ENCODE data around the gene OGFOD3. TPM values are rescaled to one million over a fixed set of nuclear protein-coding genes. Genes with fewer than 3 reads are reported as not detected.

Gene OGFOD3, protein sequence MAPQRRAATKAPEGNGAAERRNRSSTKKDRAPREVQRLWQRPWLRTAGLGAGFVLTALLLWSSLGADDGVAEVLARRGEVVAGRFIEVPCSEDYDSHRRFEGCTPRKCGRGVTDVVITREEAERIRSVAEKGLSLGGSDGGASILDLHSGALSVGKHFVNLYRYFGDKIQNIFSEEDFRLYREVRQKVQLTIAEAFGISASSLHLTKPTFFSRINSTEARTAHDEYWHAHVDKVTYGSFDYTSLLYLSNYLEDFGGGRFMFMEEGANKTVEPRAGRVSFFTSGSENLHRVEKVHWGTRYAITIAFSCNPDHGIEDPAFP
- total RNA-seq: 23.6 and 23.8 TPM in 2 replicates

DNA sequence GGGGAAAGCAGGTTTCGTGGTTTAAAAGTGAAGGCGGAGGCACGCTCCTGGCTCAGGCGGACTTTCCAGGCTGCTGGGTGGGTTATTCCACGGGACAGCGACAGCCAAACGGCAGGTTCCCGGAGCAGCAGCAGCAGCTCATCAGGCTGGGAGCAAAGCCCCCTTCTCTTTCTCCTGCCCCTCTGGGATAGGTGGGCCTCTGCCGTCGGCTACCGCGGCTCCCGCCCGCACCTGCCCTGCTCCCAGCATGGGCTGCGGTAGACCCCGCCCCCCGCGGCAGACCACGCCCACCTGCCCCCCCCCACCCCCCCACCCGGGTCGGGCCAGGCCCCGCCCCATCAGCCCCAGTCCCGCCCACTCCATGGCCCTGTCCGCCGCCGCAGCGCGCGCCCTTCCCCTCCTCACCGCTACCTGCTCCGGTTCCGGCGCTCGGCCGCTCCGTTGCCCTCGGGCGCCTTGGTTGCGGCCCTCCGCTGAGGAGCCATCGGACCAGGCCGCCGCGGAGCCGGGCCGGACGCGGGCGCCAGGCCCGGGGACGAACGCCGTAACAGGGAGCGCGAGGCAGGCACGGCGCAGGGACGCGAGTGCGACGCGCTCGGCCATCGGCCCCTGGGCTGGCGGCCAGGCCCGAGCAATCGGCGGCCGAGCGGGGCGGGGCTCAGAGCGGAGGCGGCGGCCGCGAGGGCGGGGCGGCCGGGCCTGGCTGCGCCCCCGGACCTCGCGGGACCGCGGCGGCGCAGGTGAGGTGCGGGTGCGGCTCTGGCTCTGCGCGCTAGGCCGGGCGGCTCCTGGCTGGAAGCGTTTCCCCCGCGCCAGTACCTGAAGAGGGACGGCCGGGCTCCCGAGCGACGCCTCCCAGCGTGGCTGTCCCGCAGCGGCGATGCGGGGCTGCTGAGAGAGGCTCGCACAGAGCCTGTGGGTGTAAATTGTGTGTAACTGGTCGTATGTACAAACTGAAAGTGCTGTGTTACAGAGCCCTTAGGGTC is at the start of gene OGFOD3, which contains the start of gene HEXD:
Gene OGFOD3 (minus strand): TSS at position 586 of the 986 bp plus-strand sequence. CDS start 101 bp downstream, at position 485.
Gene HEXD (plus strand): TSS at position 347 of the 986 bp plus-strand sequence. CDS start 1,453 bp downstream, outside the sequence.

DNA sequence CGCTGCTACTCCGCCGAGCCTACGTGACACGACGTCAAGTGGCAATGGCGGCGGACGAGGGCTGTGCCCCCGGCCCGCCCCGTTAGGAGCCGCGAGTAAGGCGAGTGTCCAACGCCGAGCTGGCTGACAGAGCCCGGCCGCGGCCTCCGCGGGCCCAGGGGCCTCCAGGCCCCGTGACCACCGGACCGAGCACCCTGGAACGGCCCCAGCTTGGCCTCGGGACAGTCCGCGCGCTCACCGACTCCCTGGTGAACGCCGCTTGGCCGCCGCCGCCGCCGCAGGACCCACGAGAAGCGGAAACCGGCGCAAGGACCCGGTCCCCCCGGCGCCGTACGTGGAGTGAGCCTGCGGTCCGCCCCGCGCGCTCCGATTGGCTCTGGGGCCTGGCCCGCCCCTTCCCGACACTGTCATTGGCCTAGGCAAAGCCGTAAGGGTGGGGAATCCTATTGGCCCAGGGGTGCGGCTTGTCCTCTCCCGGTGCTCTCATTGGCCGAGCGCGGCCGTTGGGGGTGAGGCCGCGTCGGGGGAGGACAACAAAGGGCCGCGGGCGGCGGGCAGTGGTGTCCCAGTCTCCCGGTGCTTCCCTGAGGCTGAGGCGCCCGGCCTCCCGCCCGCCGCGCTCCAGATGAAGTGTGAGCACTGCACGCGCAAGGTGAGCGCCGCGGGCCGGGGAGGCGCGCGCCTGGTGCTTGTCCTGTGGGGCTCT is 39.9 kb upstream of the OGFOD3 start, which contains the start of gene NARF:
Gene NARF (plus strand): TSS at position 563 of the 706 bp plus-strand sequence. CDS start 63 bp downstream, at position 626.

DNA sequence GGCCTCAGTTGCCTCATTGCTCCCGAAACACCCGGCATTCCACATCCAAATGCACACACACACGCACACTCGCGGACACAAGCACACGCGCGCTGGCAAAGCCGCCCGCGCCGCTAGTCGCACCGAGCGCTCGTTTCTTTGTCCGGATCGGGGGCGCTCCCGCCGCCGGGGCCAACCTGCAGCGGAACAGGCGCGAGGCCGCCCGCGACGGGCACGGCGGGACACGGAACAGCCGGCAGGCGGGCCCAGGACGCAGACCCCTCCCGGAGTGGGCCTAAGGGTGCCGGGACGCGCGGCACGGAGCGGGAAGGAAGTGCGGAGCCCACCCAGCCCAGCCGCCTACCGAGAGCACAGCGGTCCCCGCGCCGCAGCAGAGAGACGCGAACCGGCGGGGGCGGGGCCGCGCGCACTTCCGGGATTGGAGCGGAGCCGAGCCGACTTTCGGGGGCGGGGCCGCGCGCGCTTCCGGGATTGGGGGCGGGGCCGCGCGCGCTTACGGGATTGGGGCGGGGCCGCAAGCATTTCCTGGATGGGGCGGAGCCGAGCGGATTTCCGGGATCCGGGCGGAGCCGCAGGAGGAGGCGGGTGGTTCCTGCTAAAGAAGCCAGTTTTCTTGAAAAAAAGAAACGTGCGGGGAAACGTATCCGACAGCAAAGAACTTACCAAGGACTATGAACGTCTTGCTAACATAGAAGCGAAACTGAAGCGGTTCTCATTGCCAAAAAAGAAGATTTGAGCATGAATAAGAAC is 32.1 kb upstream of the OGFOD3 start, which contains the start of gene CYBC1:
Gene CYBC1 (minus strand): TSS at position 396 of the 750 bp plus-strand sequence. CDS start 1,498 bp downstream, outside the sequence.

DNA sequence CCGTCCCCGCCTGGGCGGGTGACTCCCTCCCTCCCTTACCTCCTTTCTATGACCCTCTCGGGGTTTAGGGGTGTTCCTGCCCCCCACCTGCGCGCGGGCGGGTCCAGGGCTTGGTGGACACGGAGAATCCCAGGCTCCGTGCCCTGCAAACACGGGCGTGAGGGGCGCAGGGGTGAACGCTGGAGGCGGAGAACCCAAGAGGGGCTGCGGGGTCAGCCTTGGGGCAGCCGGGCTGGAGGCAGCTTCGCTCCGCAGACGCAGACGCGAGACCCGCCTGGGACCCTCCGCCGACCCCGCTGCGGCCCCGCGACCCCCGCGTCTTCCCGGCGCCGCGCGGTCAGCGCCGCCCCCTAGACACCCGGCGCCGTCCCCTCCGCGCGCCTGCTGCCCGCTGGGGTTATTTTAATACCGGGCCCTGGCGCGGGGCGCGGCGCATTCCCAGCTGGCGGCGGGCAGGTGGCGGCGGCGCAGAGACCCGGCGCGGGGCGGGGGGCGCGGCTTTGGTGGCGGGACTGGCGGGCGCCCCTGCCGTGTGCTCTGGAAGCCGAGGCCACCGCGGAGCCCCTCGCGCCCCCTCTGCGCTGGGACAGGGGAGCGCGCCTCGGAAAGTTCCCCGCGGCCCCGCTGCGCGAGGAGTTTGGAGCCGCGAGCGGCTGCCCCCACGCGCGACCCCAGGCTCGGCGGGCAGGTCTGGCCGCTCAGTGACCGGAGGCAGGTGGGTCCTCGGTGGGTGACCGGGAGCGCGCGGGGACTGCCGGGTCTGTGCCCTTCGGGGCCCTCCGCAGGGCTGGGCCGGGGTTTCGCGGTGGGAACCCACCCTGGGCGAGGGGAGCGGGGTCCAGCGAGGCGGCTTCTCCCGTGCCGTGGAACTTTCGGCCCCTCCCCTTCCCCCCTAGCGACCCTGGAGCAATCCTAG is 46.8 kb downstream of the OGFOD3 start, which contains the start of gene UTS2R:
Gene UTS2R (plus strand): TSS at position 433 of the 916 bp plus-strand sequence. CDS start 2,560 bp downstream, outside the sequence.

DNA sequence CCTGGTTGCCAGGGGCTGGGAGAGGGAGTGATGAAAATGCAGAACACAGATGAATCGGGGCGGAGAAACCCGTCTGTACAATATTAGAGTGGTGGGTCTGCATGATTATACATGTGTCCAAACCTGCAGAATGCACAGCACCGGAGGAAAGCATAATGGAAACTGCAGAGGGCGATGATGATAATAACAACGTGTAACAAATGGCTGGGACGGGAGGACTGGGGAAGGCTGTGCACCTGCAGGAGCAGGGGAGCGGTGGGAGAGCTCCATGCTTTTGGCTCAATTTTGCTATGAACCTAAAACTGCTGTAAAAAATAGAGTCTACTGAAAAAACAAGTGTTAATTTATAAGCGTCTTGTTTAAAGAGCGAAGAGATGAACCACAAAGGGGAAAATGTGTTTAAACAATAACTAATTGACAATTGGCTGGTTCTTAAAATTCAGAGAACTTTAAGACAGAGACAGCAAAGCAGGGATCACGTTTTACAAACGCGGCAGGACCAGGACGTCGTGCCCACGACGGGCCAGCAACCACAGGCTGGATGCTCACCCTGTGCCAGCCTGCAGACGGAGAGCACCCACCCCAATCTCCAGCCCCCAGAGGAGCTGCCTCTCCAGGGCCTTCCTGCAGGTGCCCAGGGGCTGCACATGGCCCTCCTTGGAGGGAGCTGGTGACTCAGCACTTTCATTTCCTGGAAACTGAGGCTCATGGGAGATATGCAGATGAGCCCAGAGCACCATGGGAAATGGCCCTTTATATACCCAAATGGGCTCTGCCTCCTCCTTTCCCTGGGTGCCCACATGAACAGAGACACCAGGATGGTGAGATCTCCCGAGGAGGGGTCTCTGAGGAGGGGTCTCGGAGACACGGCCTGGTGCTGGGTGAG is 59.7 kb downstream of the OGFOD3 start, which contains the start of gene TEX19:
Gene TEX19 (plus strand): TSS at position 783 of the 886 bp plus-strand sequence. CDS start 2,904 bp downstream, outside the sequence.

Other genes with a start within 250 kb of the OGFOD3 start
- 3.9 and 5.7 TPM in 2 replicates for gene CCDC57, start 205.7 kb downstream of the OGFOD3 start, total RNA-seq
- gene SLC16A3, start 189.5 kb downstream of the OGFOD3 start, total RNA-seq: 40.1 and 71.1 TPM in 2 replicates
- 42.6 and 51.9 TPM in 2 replicates for gene CSNK1D, start 144.9 kb downstream of the OGFOD3 start, total RNA-seq
- under 0.01 TPM in 1 of 2 replicates, not detected in the other for gene CD7, start 101.0 kb downstream of the OGFOD3 start, total RNA-seq
- gene SECTM1, start 84.8 kb downstream of the OGFOD3 start, total RNA-seq: 1.3 and 1.4 TPM in 2 replicates
- gene TEX19, start 59.3 kb downstream of the OGFOD3 start, total RNA-seq: not detected in 2 replicates
- gene UTS2R, start 46.8 kb downstream of the OGFOD3 start, total RNA-seq: not detected in 2 replicates
- gene HEXD, start 239 bp downstream of the OGFOD3 start, total RNA-seq: 10.5 and 12.5 TPM in 2 replicates
- gene CYBC1, start 32.2 kb upstream of the OGFOD3 start, total RNA-seq: 26.6 and 43.2 TPM in 2 replicates
- gene NARF, start 40.2 kb upstream of the OGFOD3 start, total RNA-seq: 98.5 and 107 TPM in 2 replicates
- 18.6 and 22.0 TPM in 2 replicates for gene FOXK2, start 101.1 kb upstream of the OGFOD3 start, total RNA-seq
- gene WDR45B, start 229.9 kb upstream of the OGFOD3 start, total RNA-seq: 65.4 and 82.4 TPM in 2 replicates

Data from dermis lymphatic vessel endothelial cell (primary cell).